ENCODE data around the gene FRS2. TPM values are rescaled to one million over a fixed set of nuclear protein-coding genes. Genes with fewer than 3 reads are reported as not detected.

FRS2 gene
- total and polyA plus RNA-seq, 2 donors (not counting 1 experiment from before 2014, with no cell fraction given): 11.3 to 33.7 TPM

DNA sequence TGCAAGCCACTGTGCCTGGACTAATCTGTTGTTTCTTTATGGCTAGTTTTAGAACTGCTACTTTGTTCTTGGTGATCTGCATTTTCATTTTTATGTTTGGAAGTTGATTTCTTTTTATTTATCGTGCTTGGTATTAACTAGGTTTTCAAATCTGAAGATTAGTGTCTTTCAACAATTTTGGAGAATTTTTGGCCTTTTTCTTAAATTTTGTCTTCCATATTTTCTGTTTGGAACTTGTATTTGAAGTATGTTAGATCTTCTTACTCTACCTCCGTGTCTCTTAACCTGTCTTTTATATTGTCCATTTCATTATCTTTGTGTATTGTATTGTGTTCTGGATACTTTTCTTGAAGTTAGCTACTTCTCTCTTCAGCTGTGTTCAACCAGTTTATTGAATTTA lies 9.5 kb downstream of the FRS2 start:
- H3K27ac Mint-ChIP-seq: no peak overlapping the region
- no peaks in the 10 kb centered on the region for H3K9me3 Mint-ChIP-seq (ENCODE audit: insufficient read depth)
- H3K4me2 ChIP-seq (replicated peaks; ENCODE audit: low read depth, low read length, poor library complexity, severe bottlenecking): no peak overlapping the region
- H3K27me3 ChIP-seq (replicated peaks in 1 of 4; ENCODE audit: control extremely low read depth in 1 of 4, control insufficient read depth in 3 of 4, insufficient read depth in 4 of 4, low read length in 3 of 4): no peaks in the 10 kb centered on the region
- WGBS (ENCODE audit: insufficient coverage): no CpG with 5 or more reads among the region's 2 CpGs
- no peaks in the 10 kb centered on the region for H3K36me3 ChIP-seq (replicated peaks in 1 of 2; ENCODE audit: control extremely low read depth in 1 of 2, control insufficient read depth in 1 of 2, extremely low read depth in 1 of 2, insufficient read depth in 2 of 2, low read length in 1 of 2)
- TF ChIP-seq, protein P1, sequence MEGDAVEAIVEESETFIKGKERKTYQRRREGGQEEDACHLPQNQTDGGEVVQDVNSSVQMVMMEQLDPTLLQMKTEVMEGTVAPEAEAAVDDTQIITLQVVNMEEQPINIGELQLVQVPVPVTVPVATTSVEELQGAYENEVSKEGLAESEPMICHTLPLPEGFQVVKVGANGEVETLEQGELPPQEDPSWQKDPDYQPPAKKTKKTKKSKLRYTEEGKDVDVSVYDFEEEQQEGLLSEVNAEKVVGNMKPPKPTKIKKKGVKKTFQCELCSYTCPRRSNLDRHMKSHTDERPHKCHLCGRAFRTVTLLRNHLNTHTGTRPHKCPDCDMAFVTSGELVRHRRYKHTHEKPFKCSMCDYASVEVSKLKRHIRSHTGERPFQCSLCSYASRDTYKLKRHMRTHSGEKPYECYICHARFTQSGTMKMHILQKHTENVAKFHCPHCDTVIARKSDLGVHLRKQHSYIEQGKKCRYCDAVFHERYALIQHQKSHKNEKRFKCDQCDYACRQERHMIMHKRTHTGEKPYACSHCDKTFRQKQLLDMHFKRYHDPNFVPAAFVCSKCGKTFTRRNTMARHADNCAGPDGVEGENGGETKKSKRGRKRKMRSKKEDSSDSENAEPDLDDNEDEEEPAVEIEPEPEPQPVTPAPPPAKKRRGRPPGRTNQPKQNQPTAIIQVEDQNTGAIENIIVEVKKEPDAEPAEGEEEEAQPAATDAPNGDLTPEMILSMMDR (IDR thresholded peaks at IDR 0.05): no peak
- no peak for TF ChIP-seq EZH2 (IDR thresholded peaks at IDR 0.05; ENCODE audit: borderline replicate concordance, insufficient read depth, low read depth, low read length, poor library complexity, severe bottlenecking)
- H3K4me1 ChIP-seq (ENCODE audit: control insufficient read depth in 2 of 2, insufficient read depth in 2 of 2, low read length in 2 of 2): peaks cover 0 to 14% of the 10 kb centered on the region in 2 donors
- peaks cover 53% of the 10 kb centered on the region for H4K20me1 ChIP-seq (ENCODE audit: control insufficient read depth, insufficient read depth, low read length, poor library complexity, severe bottlenecking)
- ChIA-PET CTCF (interaction anchor here (1.6 kb wide), 1 partner anchor 14 kb away, joined by 5 read pairs; no protein-coding TSS in a partner anchor), POLR2A (no interaction called here)
- intact Hi-C loops (cut with micrococcal nuclease): no loop called here
- H3K9me3 ChIP-seq (ENCODE audit: control extremely low read depth in 1 of 3, control insufficient read depth in 2 of 3, insufficient read depth in 1 of 3, low read length in 2 of 3): no peaks in the 10 kb centered on the region
- H3K4me1 Mint-ChIP-seq: peaks cover 54% of the 10 kb centered on the region
- H3K4me3 ChIP-seq (ENCODE audit: control extremely low read depth in 1 of 5, extremely low read depth in 1 of 5, insufficient read depth in 1 of 5, low read depth in 2 of 5, low read length in 4 of 5): no peak overlapping the region
- DNase-seq (no peak), ATAC-seq (ENCODE audit: low read depth) (no peak)
- H3K27ac ChIP-seq (ENCODE audit: low read length in 2 of 2): no peak overlapping the region
- no peaks in the 10 kb centered on the region for H3K27me3 Mint-ChIP-seq
- no peak overlapping the region for H2AFZ ChIP-seq (ENCODE audit: insufficient read depth, low read depth, low read length, poor library complexity, severe bottlenecking)
- H3K79me2 ChIP-seq (ENCODE audit: control insufficient read depth, insufficient read depth, low read length): peaks cover 96% of the 10 kb centered on the region
- no peak overlapping the region for H3K4me3 Mint-ChIP-seq
- H3K9ac ChIP-seq (ENCODE audit: low read length): no peak overlapping the region

DNA sequence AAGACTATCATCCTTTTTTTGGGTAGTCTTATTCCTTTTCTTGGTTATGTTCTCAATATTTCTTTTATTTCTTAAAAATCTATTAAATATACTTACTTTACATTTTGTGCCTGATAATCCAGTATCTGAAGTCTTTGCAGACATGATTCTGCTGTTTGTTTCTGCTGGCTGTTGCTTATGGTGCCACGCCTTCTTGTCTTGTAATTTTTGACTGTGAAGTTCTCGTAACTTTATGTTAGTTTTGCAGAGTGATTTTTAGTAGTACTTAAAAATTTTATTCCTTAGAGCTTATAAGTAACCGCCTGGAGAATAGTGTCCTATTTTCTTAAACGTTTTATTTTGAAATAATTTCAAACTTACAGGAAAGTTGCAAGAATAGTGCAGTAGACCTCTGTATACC lies 10.5 kb downstream of the FRS2 start:
- ATAC-seq (ENCODE audit: low read depth): no peak
- H3K9ac ChIP-seq (ENCODE audit: low read length): no peak overlapping the region
- no CpG with 5 or more reads among the region's 4 CpGs for WGBS (ENCODE audit: insufficient coverage)
- H2AFZ ChIP-seq (ENCODE audit: insufficient read depth, low read depth, low read length, poor library complexity, severe bottlenecking): no peak overlapping the region
- H3K4me1 ChIP-seq (ENCODE audit: control insufficient read depth in 2 of 2, insufficient read depth in 2 of 2, low read length in 2 of 2): peaks cover 0 to 8% of the 10 kb centered on the region in 2 donors
- no peak overlapping the region for H3K27ac ChIP-seq (ENCODE audit: low read length in 2 of 2)
- POLR2A ChIA-PET: no interaction called here
- H3K9me3 ChIP-seq (ENCODE audit: control extremely low read depth in 1 of 3, control insufficient read depth in 2 of 3, insufficient read depth in 1 of 3, low read length in 2 of 3): no peaks in the 10 kb centered on the region
- H3K4me3 ChIP-seq (ENCODE audit: control extremely low read depth in 1 of 5, extremely low read depth in 1 of 5, insufficient read depth in 1 of 5, low read depth in 2 of 5, low read length in 4 of 5): no peak overlapping the region
- intact Hi-C loops (cut with micrococcal nuclease): no loop called here
- H3K79me2 ChIP-seq (ENCODE audit: control insufficient read depth, insufficient read depth, low read length): peaks cover 93% of the 10 kb centered on the region
- H3K4me2 ChIP-seq (replicated peaks; ENCODE audit: low read depth, low read length, poor library complexity, severe bottlenecking): no peak overlapping the region
- no peaks in the 10 kb centered on the region for H3K36me3 ChIP-seq (replicated peaks in 1 of 2; ENCODE audit: control extremely low read depth in 1 of 2, control insufficient read depth in 1 of 2, extremely low read depth in 1 of 2, insufficient read depth in 2 of 2, low read length in 1 of 2)
- DNase-seq: no peak
- CTCF ChIA-PET: interaction anchor here (1.6 kb wide), 1 partner anchor 13 kb away, joined by 5 read pairs; no protein-coding TSS in a partner anchor
- Mint-ChIP-seq H3K4me1 (peaks cover 46% of the 10 kb centered on the region), H3K27ac (no peak overlapping the region), H3K27me3 (no peaks in the 10 kb centered on the region), H3K4me3 (no peak overlapping the region), H3K9me3 (ENCODE audit: insufficient read depth) (no peaks in the 10 kb centered on the region)
- H4K20me1 ChIP-seq (ENCODE audit: control insufficient read depth, insufficient read depth, low read length, poor library complexity, severe bottlenecking): peaks cover 52% of the 10 kb centered on the region
- TF ChIP-seq, protein P1 (IDR thresholded peaks at IDR 0.05): no peak
- no peak for TF ChIP-seq EZH2 (IDR thresholded peaks at IDR 0.05; ENCODE audit: borderline replicate concordance, insufficient read depth, low read depth, low read length, poor library complexity, severe bottlenecking)
- H3K27me3 ChIP-seq (replicated peaks in 1 of 4; ENCODE audit: control extremely low read depth in 1 of 4, control insufficient read depth in 3 of 4, insufficient read depth in 4 of 4, low read length in 3 of 4): no peaks in the 10 kb centered on the region
